ENCODE results near the gene PTDSS2. TPM values are rescaled to one million over a fixed set of nuclear protein-coding genes. Genes with fewer than 3 reads are reported as not detected.
A peak's percentile ranks its signal among the peaks of the same experiment; 100 is the strongest.

Gene PTDSS2
- total and polyA plus RNA-seq, 2 of the 13 experiments (the other 11 are each of a cell fraction or from before 2014, with no cell fraction given) = 21.7 to 26.4 TPM

GRCh38 chr11:536841-537621 lies 87.0 kb downstream of the PTDSS2 start, which contains the start of gene LRRC56 (continued):
- TF ChIP-seq E2F5 (CRISPR knock-in tag; conservative IDR thresholded peaks at IDR 0.05) (0 out of 2 replicates have a peak, but pooled peaks have one; percentile 41), NRL (CRISPR knock-in tag; IDR thresholded peaks at IDR 0.05; ENCODE audit: borderline replicate concordance) (peak; percentile 54; the same call in 1 of the 2 replicates), ZNF839 (CRISPR knock-in tag; IDR thresholded peaks at IDR 0.05; ENCODE audit: borderline replicate concordance) (peak; percentile 34; the same call in 1 of the 2 replicates), ZSCAN21 (CRISPR knock-in tag; IDR thresholded peaks at IDR 0.05; ENCODE audit: borderline replicate concordance) (0 out of 2 replicates have a peak, but pooled peaks have one; percentile 53), TBX3 (IDR thresholded peaks at IDR 0.05; ENCODE audit: borderline replicate concordance) (no peak), SMAD1 (CRISPR knock-in tag; IDR thresholded peaks at IDR 0.05; ENCODE audit: borderline replicate concordance, low read depth) (no peak), ZNF782 (CRISPR knock-in tag; IDR thresholded peaks at IDR 0.05; ENCODE audit: borderline replicate concordance) (no peak), CERS6 (CRISPR knock-in tag; IDR thresholded peaks at IDR 0.05) (no peak), SNAPC2 (CRISPR knock-in tag; IDR thresholded peaks at IDR 0.05) (no peak), ARID5B (CRISPR knock-in tag; IDR thresholded peaks at IDR 0.05) (0 out of 2 replicates have a peak, but pooled peaks have one; percentile 21), SAP130 (CRISPR knock-in tag; IDR thresholded peaks at IDR 0.05; ENCODE audit: low read depth) (peak; percentile 85), ZNF674 (CRISPR knock-in tag; IDR thresholded peaks at IDR 0.05; ENCODE audit: low read depth) (no peak), POLR2AphosphoS5 (IDR thresholded peaks at IDR 0.05; ENCODE audit: low read depth, low read length) (no peak), ZNF24 (IDR thresholded peaks at IDR 0.05) (no peak), EP300 (IDR thresholded peaks at IDR 0.05; ENCODE audit: low read depth in 2 of 2, low read length in 2 of 2) (no peak), EP300 (CRISPR knock-in tag; IDR thresholded peaks at IDR 0.05; ENCODE audit: borderline replicate concordance) (0 out of 2 replicates have a peak, but pooled peaks have one; percentile 16), CBX5 (CRISPR knock-in tag; IDR thresholded peaks at IDR 0.05; ENCODE audit: borderline replicate concordance) (no peak), MAX (IDR thresholded peaks at IDR 0.05) (peak; percentile 79), PAXIP1 (CRISPR knock-in tag; conservative IDR thresholded peaks at IDR 0.05) (0 out of 2 replicates have a peak, but pooled peaks have one; percentile 32)
